Measurements from ENCODE around the gene NOXRED1.
"Not testable (repeated sequence)": the region's sequence is repeated elsewhere in the genome, so short reads cannot be mapped to it uniquely, and the experiment has no call there.

NOXRED1 gene

GRCh38 chr14:77423423-77423822 is at the start of gene NOXRED1:
NOXRED1 (minus strand) TSS chr14:77423523; CDS start chr14:77422889, 634 bp downstream.
- DNase-seq = no peak

GRCh38 chr14:77470224-77470870 is 47.0 kb upstream of the NOXRED1 start:
- DNase-seq = no peak

GRCh38 chr14:77469539-77469938 is 46.2 kb upstream of the NOXRED1 start:
- DNase-seq = no peak

GRCh38 chr14:77469067-77469505 is 45.8 kb upstream of the NOXRED1 start:
- DNase-seq = no peak

GRCh38 chr14:77467801-77468200 is 44.5 kb upstream of the NOXRED1 start:
- no peak for DNase-seq

- peak; percentile 44 for DNase-seq
Measured at GRCh38 chr14:77459072-77459723, 35.9 kb upstream of the NOXRED1 start.

GRCh38 chr14:77458249-77458950 is 35.1 kb upstream of the NOXRED1 start:
- peak; percentile 67 for DNase-seq

GRCh38 chr14:77457522-77458248 is 34.4 kb upstream of the NOXRED1 start, which contains the start of the genes AHSA1 and VIPAS39:
AHSA1 (plus strand) TSS chr14:77458093; CDS start chr14:77458190, 97 bp downstream.
VIPAS39 (minus strand) TSS chr14:77457601; CDS start chr14:77454102, 3,499 bp downstream.
- DNase-seq = peak; percentile 95

- no peak for DNase-seq
Measured at GRCh38 chr14:77457115-77457521, 33.8 kb upstream of the NOXRED1 start.

GRCh38 chr14:77455966-77456640 is 32.8 kb upstream of the NOXRED1 start:
- DNase-seq = no peak

GRCh38 chr14:77442196-77442595 is 18.9 kb upstream of the NOXRED1 start:
- no peak for DNase-seq

GRCh38 chr14:77439861-77440260 is 16.5 kb upstream of the NOXRED1 start:
- DNase-seq = no peak

GRCh38 chr14:77438596-77438995 is 15.3 kb upstream of the NOXRED1 start:
- no peak for DNase-seq

GRCh38 chr14:77436042-77436441 is 12.7 kb upstream of the NOXRED1 start:
- DNase-seq = no peak

- no peak for DNase-seq
Measured at GRCh38 chr14:77426396-77426795, 3.1 kb upstream of the NOXRED1 start.

- no peak for DNase-seq
Measured at GRCh38 chr14:77424862-77425261, 1.5 kb upstream of the NOXRED1 start.

GRCh38 chr14:77421201-77421600 is 2.1 kb downstream of the NOXRED1 start:
- no peak for DNase-seq

- no peak for DNase-seq
Measured at GRCh38 chr14:77416836-77417235, 6.5 kb downstream of the NOXRED1 start.

- DNase-seq = not testable (repeated sequence)
Measured at GRCh38 chr14:77416098-77416497, 7.2 kb downstream of the NOXRED1 start.

- not testable (repeated sequence) for DNase-seq
Measured at GRCh38 chr14:77415403-77416030, 7.8 kb downstream of the NOXRED1 start.

- no peak for DNase-seq
Measured at GRCh38 chr14:77409131-77409533, 14.2 kb downstream of the NOXRED1 start.

GRCh38 chr14:77407158-77407557 is 16.2 kb downstream of the NOXRED1 start:
- DNase-seq = no peak

Measured in NK-92 treated with Interleukin-12 subunit alpha and Interleukin-12 subunit beta, amount 100 ng/mL, for 24 hours (cell line).